Mesenchymal stem cell (in vitro differentiated cells and primary cell): ENCODE measurements around the gene BEX3.
"Not testable (repeated sequence)": the region's sequence is repeated elsewhere in the genome, so short reads cannot be mapped to it uniquely, and the experiment has no call there.

Source experiments
- DNase-seq: peaks from one replicate; pipeline ENCODE4 v3.0.0-alpha.2; 2013
- H2AFZ ChIP-seq: one replicate; pipeline ENCODE4 v1.6.1; 2013; ENCODE audit warnings: low read depth, mild to moderate bottlenecking, control low read depth, inconsistent platforms, low read length, moderate library complexity
- H2AK5ac ChIP-seq: 2 replicates; pipeline ENCODE4 v1.6.1; 2013; ENCODE audit warnings: low read length, moderate library complexity, mild to moderate bottlenecking, inconsistent platforms; ENCODE audit not compliant: severe bottlenecking
- H2BK120ac ChIP-seq: one replicate; pipeline ENCODE4 v1.6.1; 2013; ENCODE audit warnings: low read depth, mild to moderate bottlenecking, inconsistent platforms, low read length, moderate library complexity
- H2BK12ac ChIP-seq, 2 experiments: one replicate each; pipeline ENCODE4 v1.6.1; 2013; ENCODE audit warnings: inconsistent platforms in 2 of 2, low read length in 2 of 2, mild to moderate bottlenecking in 2 of 2, moderate library complexity in 2 of 2, control low read depth in 1 of 2
- H2BK15ac ChIP-seq: one replicate; pipeline ENCODE4 v1.6.1; 2013; ENCODE audit warnings: mild to moderate bottlenecking, low read depth, inconsistent platforms; ENCODE audit not compliant: poor library complexity, severe bottlenecking
- H2BK5ac ChIP-seq: 2 replicates; pipeline ENCODE4 v1.6.1; 2013; ENCODE audit warnings: low read depth, mild to moderate bottlenecking, low read length, control low read depth, inconsistent platforms; ENCODE audit not compliant: poor library complexity, severe bottlenecking
- H3K14ac ChIP-seq, 2 experiments: one replicate each; pipeline ENCODE4 v1.6.1; 2013; ENCODE audit warnings: inconsistent platforms in 2 of 2, low read length in 2 of 2, control low read depth in 1 of 2, mild to moderate bottlenecking in 1 of 2, moderate library complexity in 1 of 2
- H3K18ac ChIP-seq, 2 experiments: one replicate each; pipeline ENCODE4 v1.6.1; 2013; ENCODE audit warnings: inconsistent platforms in 2 of 2, low read length in 2 of 2, control low read depth in 1 of 2, low read depth in 1 of 2, mild to moderate bottlenecking in 1 of 2
- H3K23ac ChIP-seq, 2 experiments: one replicate each; pipeline ENCODE4 v1.6.1; 2013; ENCODE audit warnings: inconsistent platforms in 2 of 2, low read length in 2 of 2, mild to moderate bottlenecking in 2 of 2, moderate library complexity in 2 of 2, control low read depth in 1 of 2
- H3K27ac ChIP-seq: 2 replicates; pipeline ENCODE4 v1.5.1; 2013; ENCODE audit warnings: mild to moderate bottlenecking, moderate library complexity, low read length, control low read depth, inconsistent platforms; ENCODE audit not compliant: poor library complexity, severe bottlenecking
- H3K27me3 ChIP-seq, 2 experiments: 2 replicates each; pipeline versions ENCODE4 v1.6.1 to v1.7.0; 2013; ENCODE audit warnings: low read length in 2 of 2, mild to moderate bottlenecking in 2 of 2, moderate library complexity in 2 of 2, control low read depth in 1 of 2, inconsistent platforms in 1 of 2; ENCODE audit not compliant: control insufficient read depth in 1 of 2, insufficient read depth in 1 of 2
- H3K36me3 ChIP-seq, 2 experiments: 2 replicates each; pipeline versions ENCODE4 v1.6.1 to v1.7.0; 2013; ENCODE audit warnings: low read length in 2 of 2, control low read depth in 1 of 2, inconsistent platforms in 1 of 2, low read depth in 1 of 2, mild to moderate bottlenecking in 1 of 2; ENCODE audit not compliant: insufficient read depth in 2 of 2, control insufficient read depth in 1 of 2
- H3K4ac ChIP-seq, 2 experiments: one replicate each; pipeline ENCODE4 v1.6.1; 2013; ENCODE audit warnings: inconsistent platforms in 2 of 2, low read length in 2 of 2, mild to moderate bottlenecking in 2 of 2, moderate library complexity in 2 of 2, control low read depth in 1 of 2, low read depth in 1 of 2
- H3K4me1 ChIP-seq: 2 replicates; pipeline ENCODE4 v1.6.1; 2013; ENCODE audit warnings: low read depth, low read length, control low read depth; ENCODE audit not compliant: control insufficient read depth, insufficient read depth
- H3K4me2 ChIP-seq: 2 replicates; pipeline ENCODE4 v1.6.1; 2013; ENCODE audit warnings: low read length, mild to moderate bottlenecking, inconsistent platforms; ENCODE audit not compliant: poor library complexity, severe bottlenecking
- H3K4me3 ChIP-seq, 2 experiments: 2 replicates each; pipeline versions ENCODE4 v1.5.1 to v1.7.0; 2013; ENCODE audit warnings: low read length in 2 of 2, mild to moderate bottlenecking in 2 of 2, control low read depth in 1 of 2, low read depth in 1 of 2; ENCODE audit not compliant: insufficient read depth in 1 of 2
- H3K79me1 ChIP-seq: replicated peaks from 2 replicates; pipeline ENCODE4 v1.6.1; 2013; ENCODE audit warnings: mild to moderate bottlenecking, control low read depth, low read length, inconsistent platforms; ENCODE audit not compliant: poor library complexity, severe bottlenecking
- H3K9ac ChIP-seq: 2 replicates; pipeline ENCODE4 v1.7.0; 2013; ENCODE audit warnings: mild to moderate bottlenecking, low read length, moderate library complexity
- H3K9me3 ChIP-seq: 2 replicates; pipeline ENCODE4 v1.7.0; 2013; ENCODE audit warnings: mild to moderate bottlenecking, low read length; ENCODE audit not compliant: control insufficient read depth
- H4K8ac ChIP-seq: one replicate; pipeline ENCODE4 v1.6.1; 2013; ENCODE audit warnings: inconsistent platforms, mild to moderate bottlenecking, low read length, moderate library complexity
- H4K91ac ChIP-seq: one replicate; pipeline ENCODE4 v1.6.1; 2013; ENCODE audit warnings: mild to moderate bottlenecking, low read length, inconsistent platforms
- WGBS: methylation state at CpG from one replicate; pipeline ENCODE4 v1.1.7; 2013; ENCODE audit warnings: mixed read lengths; 5-methylcytosine and 5-hydroxymethylcytosine counted together

BEX3 gene

GRCh38 chrX:103385283-103385830 lies 9.0 kb downstream of the BEX3 start:
- not testable (repeated sequence) for H2AFZ ChIP-seq, H2BK12ac ChIP-seq, H4K91ac ChIP-seq, H2BK15ac ChIP-seq, H3K4me1 ChIP-seq, H3K9me3 ChIP-seq, H3K14ac ChIP-seq, H3K18ac ChIP-seq, H3K4ac ChIP-seq, H2BK5ac ChIP-seq, H3K4me3 ChIP-seq, H3K4me2 ChIP-seq, H3K27ac ChIP-seq, DNase-seq, H2BK120ac ChIP-seq, H4K8ac ChIP-seq, H3K27me3 ChIP-seq, H3K36me3 ChIP-seq, H2AK5ac ChIP-seq, H3K79me1 ChIP-seq, H3K9ac ChIP-seq, H3K23ac ChIP-seq
- WGBS: 81% methylated on average over 4 of the region's 5 CpGs

- Histone ChIP-seq H3K27ac (no peak overlapping the region), H3K4me1 (no peaks in the 10 kb centered on the region), H3K14ac (no peak overlapping the region), H2AK5ac (no peak overlapping the region), H2BK5ac (no peak overlapping the region), H3K9ac (no peak overlapping the region), H3K18ac (no peak overlapping the region), H3K23ac (no peak overlapping the region), H3K27me3 (peaks cover 0 to 2% of the 10 kb centered on the region in 2 experiments), H3K36me3 (no peaks in the 10 kb centered on the region), H3K4me3 (no peak overlapping the region), H2BK120ac (no peak overlapping the region), H2BK15ac (no peak overlapping the region), H2AFZ (no peak overlapping the region), H2BK12ac (no peak overlapping the region), H4K91ac (no peak overlapping the region), H3K9me3 (no peaks in the 10 kb centered on the region), H3K4ac (no peak overlapping the region), H3K4me2 (no peak overlapping the region), H3K79me1 (no peaks in the 10 kb centered on the region), H4K8ac (no peak overlapping the region)
- WGBS: 100% methylated on average over 1 of the region's 2 CpGs
- DNase-seq: no peak
Measured at GRCh38 chrX:103386332-103386731, 10.0 kb downstream of the BEX3 start.

GRCh38 chrX:103393487-103393886 lies 17.1 kb downstream of the BEX3 start:
- H3K14ac ChIP-seq: no peak overlapping the region
- no peak overlapping the region for H3K4me2 ChIP-seq
- H2BK120ac ChIP-seq: no peak overlapping the region
- no peak overlapping the region for H3K4ac ChIP-seq
- no peaks in the 10 kb centered on the region for H3K79me1 ChIP-seq
- no peak overlapping the region for H3K23ac ChIP-seq
- H4K91ac ChIP-seq: no peak overlapping the region
- H3K27me3 ChIP-seq: peaks cover 0 to 3% of the 10 kb centered on the region in 2 experiments
- no peak overlapping the region for H2AK5ac ChIP-seq
- H2AFZ ChIP-seq: no peak overlapping the region
- H2BK15ac ChIP-seq: no peak overlapping the region
- no peak overlapping the region for H3K18ac ChIP-seq
- 83% methylated on average over 1 of the region's 3 CpGs for WGBS
- H3K27ac ChIP-seq: no peak overlapping the region
- H3K4me1 ChIP-seq: no peaks in the 10 kb centered on the region
- H4K8ac ChIP-seq: no peak overlapping the region
- no peaks in the 10 kb centered on the region for H3K9me3 ChIP-seq
- no peak for DNase-seq
- H2BK5ac ChIP-seq: no peak overlapping the region
- no peak overlapping the region for H2BK12ac ChIP-seq
- no peak overlapping the region for H3K4me3 ChIP-seq
- no peaks in the 10 kb centered on the region for H3K36me3 ChIP-seq
- H3K9ac ChIP-seq: no peak overlapping the region

GRCh38 chrX:103396186-103396585 lies 19.8 kb downstream of the BEX3 start:
- no peak overlapping the region for H2BK120ac ChIP-seq
- H3K18ac ChIP-seq: no peak overlapping the region
- H3K36me3 ChIP-seq: no peaks in the 10 kb centered on the region
- H2BK12ac ChIP-seq: no peak overlapping the region
- H3K27ac ChIP-seq: peak overlapping the region; percentile 28
- H2BK15ac ChIP-seq: no peak overlapping the region
- H3K4ac ChIP-seq: no peak overlapping the region
- H4K91ac ChIP-seq: no peak overlapping the region
- H3K79me1 ChIP-seq: no peaks in the 10 kb centered on the region
- H2AK5ac ChIP-seq: no peak overlapping the region
- no peaks in the 10 kb centered on the region for H3K9me3 ChIP-seq
- H3K4me2 ChIP-seq: no peak overlapping the region
- 71% methylated on average over 4 of the region's 5 CpGs for WGBS
- peaks cover under 1% of the 10 kb centered on the region for H3K4me1 ChIP-seq
- no peak overlapping the region for H3K23ac ChIP-seq
- no peak overlapping the region for H3K14ac ChIP-seq
- peaks cover 0 to 7% of the 10 kb centered on the region in 2 experiments for H3K27me3 ChIP-seq
- no peak overlapping the region for H3K4me3 ChIP-seq
- no peak overlapping the region for H4K8ac ChIP-seq
- H2BK5ac ChIP-seq: no peak overlapping the region
- DNase-seq: no peak
- no peak overlapping the region for H2AFZ ChIP-seq
- no peak overlapping the region for H3K9ac ChIP-seq
